ENCODE results near the gene ERG28.

DNA sequence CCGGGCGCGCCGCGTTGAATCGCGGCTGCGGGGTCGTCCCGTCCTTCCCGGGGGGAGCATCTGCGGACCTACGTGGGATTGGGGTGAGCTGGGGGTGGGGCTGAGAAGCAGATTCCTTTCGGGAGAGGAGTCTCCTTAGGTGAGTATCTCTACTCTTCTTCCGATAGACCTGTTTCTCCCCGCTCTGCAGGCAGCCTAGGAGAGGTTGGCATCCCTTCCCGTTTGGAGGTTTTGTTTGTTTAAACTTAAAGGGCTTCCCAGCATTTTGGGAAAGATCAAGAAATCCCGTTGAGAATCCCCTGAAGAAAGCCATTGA is 781 bp upstream of the ERG28 start:
- TF ChIP-seq, protein P1, sequence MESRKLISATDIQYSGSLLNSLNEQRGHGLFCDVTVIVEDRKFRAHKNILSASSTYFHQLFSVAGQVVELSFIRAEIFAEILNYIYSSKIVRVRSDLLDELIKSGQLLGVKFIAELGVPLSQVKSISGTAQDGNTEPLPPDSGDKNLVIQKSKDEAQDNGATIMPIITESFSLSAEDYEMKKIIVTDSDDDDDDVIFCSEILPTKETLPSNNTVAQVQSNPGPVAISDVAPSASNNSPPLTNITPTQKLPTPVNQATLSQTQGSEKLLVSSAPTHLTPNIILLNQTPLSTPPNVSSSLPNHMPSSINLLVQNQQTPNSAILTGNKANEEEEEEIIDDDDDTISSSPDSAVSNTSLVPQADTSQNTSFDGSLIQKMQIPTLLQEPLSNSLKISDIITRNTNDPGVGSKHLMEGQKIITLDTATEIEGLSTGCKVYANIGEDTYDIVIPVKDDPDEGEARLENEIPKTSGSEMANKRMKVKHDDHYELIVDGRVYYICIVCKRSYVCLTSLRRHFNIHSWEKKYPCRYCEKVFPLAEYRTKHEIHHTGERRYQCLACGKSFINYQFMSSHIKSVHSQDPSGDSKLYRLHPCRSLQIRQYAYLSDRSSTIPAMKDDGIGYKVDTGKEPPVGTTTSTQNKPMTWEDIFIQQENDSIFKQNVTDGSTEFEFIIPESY (CRISPR knock-in tag; IDR thresholded peaks at IDR 0.05) = 0 out of 2 replicates have a peak, but pooled peaks have one; percentile 0
- TF ChIP-seq, protein P2, sequence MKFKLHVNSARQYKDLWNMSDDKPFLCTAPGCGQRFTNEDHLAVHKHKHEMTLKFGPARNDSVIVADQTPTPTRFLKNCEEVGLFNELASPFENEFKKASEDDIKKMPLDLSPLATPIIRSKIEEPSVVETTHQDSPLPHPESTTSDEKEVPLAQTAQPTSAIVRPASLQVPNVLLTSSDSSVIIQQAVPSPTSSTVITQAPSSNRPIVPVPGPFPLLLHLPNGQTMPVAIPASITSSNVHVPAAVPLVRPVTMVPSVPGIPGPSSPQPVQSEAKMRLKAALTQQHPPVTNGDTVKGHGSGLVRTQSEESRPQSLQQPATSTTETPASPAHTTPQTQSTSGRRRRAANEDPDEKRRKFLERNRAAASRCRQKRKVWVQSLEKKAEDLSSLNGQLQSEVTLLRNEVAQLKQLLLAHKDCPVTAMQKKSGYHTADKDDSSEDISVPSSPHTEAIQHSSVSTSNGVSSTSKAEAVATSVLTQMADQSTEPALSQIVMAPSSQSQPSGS (CRISPR knock-in tag; IDR thresholded peaks at IDR 0.05) = no peak
- TF ChIP-seq, protein P3, sequence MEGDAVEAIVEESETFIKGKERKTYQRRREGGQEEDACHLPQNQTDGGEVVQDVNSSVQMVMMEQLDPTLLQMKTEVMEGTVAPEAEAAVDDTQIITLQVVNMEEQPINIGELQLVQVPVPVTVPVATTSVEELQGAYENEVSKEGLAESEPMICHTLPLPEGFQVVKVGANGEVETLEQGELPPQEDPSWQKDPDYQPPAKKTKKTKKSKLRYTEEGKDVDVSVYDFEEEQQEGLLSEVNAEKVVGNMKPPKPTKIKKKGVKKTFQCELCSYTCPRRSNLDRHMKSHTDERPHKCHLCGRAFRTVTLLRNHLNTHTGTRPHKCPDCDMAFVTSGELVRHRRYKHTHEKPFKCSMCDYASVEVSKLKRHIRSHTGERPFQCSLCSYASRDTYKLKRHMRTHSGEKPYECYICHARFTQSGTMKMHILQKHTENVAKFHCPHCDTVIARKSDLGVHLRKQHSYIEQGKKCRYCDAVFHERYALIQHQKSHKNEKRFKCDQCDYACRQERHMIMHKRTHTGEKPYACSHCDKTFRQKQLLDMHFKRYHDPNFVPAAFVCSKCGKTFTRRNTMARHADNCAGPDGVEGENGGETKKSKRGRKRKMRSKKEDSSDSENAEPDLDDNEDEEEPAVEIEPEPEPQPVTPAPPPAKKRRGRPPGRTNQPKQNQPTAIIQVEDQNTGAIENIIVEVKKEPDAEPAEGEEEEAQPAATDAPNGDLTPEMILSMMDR (CRISPR knock-in tag; IDR thresholded peaks at IDR 0.05) = no peak; the same call in 1 of the 2 replicates
- TF ChIP-seq KLF16 (CRISPR knock-in tag; IDR thresholded peaks at IDR 0.05) = no peak
- no peak for TF ChIP-seq ZIK1 (CRISPR knock-in tag; IDR thresholded peaks at IDR 0.05; ENCODE audit: borderline replicate concordance, low read depth)
- no peak for TF ChIP-seq HIVEP1 (CRISPR knock-in tag; IDR thresholded peaks at IDR 0.05)
- TF ChIP-seq HES4 (CRISPR knock-in tag; IDR thresholded peaks at IDR 0.05; ENCODE audit: borderline replicate concordance) = no peak
- no peak for TF ChIP-seq SIN3A (IDR thresholded peaks at IDR 0.05; ENCODE audit: borderline replicate concordance, low read depth, low read length)
- TF ChIP-seq ZFP36L1 (CRISPR knock-in tag; IDR thresholded peaks at IDR 0.05) = no peak

Measured in HepG2 (cell line).